Nephron (organoid): ENCODE data around the gene OR51T1.

Experiments used
- H3K27ac Mint-ChIP-seq, 3 experiments: 2 replicates each; pipeline ENCODE4 v1.8.0; 2020; ENCODE audit warnings: mixed read lengths in 3 of 3, mild to moderate bottlenecking in 2 of 3, moderate library complexity in 1 of 3
- H3K27me3 Mint-ChIP-seq: 2 replicates; pipeline ENCODE4 v1.8.0; 2021; ENCODE audit warnings: low read depth, mild to moderate bottlenecking, moderate library complexity, mixed read lengths
- H3K36me3 Mint-ChIP-seq: 2 replicates; pipeline ENCODE4 v1.8.0; 2020; ENCODE audit warnings: low read depth, mixed read lengths
- H3K4me1 Mint-ChIP-seq: 2 replicates; pipeline ENCODE4 v1.8.0; 2020; ENCODE audit warnings: mixed read lengths
- H3K4me3 Mint-ChIP-seq, 3 experiments: 2 replicates each; pipeline ENCODE4 v1.8.0; 2020; ENCODE audit warnings: mild to moderate bottlenecking in 3 of 3, mixed read lengths in 3 of 3, moderate library complexity in 2 of 3
- H3K9me3 Mint-ChIP-seq: 2 replicates; pipeline ENCODE4 v1.8.0; 2020; ENCODE audit warnings: mixed read lengths
- TF ChIP-seq, protein P1 (sequence below), 3 experiments: fragments of 200-600 bp; sonication (generic); IDR thresholded peaks; one replicate each; pipeline ENCODE4 v1.5.0; 2021; ENCODE audit warnings: antibody characterized with exemption in 3 of 3; ENCODE audit not compliant: unreplicated experiment in 3 of 3

OR51T1 gene

DNA sequence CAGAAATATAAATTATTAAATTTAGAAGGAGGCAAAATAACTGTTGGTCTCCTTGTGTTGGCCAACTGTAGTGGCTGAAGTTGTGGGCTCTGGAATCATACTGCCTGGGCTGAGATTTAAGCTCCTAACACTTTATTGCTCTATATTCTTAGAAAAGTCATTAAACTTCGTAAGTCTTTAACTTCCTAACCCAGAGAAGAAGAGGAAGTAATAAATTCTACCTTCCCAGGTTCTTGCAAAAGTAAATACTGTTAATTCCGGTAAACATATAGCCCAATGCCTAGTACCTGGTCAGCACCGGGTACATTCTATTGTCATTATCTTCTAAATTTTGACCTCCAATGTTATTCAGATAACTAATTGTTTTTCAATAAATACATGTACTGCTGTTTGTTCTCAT, 4.5 kb downstream of the OR51T1 start:
- TF ChIP-seq, protein P1, sequence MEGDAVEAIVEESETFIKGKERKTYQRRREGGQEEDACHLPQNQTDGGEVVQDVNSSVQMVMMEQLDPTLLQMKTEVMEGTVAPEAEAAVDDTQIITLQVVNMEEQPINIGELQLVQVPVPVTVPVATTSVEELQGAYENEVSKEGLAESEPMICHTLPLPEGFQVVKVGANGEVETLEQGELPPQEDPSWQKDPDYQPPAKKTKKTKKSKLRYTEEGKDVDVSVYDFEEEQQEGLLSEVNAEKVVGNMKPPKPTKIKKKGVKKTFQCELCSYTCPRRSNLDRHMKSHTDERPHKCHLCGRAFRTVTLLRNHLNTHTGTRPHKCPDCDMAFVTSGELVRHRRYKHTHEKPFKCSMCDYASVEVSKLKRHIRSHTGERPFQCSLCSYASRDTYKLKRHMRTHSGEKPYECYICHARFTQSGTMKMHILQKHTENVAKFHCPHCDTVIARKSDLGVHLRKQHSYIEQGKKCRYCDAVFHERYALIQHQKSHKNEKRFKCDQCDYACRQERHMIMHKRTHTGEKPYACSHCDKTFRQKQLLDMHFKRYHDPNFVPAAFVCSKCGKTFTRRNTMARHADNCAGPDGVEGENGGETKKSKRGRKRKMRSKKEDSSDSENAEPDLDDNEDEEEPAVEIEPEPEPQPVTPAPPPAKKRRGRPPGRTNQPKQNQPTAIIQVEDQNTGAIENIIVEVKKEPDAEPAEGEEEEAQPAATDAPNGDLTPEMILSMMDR (IDR thresholded peaks at IDR 0.05; ENCODE audit: unreplicated experiment in 3 of 3), result no peak
- H3K27me3 Mint-ChIP-seq, result no peaks in the 10 kb centered on the region
- H3K9me3 Mint-ChIP-seq, result no peaks in the 10 kb centered on the region
- no peak overlapping the region for H3K27ac Mint-ChIP-seq
- no peak overlapping the region for H3K4me3 Mint-ChIP-seq
- no peaks in the 10 kb centered on the region for H3K36me3 Mint-ChIP-seq
- peaks cover 33% of the 10 kb centered on the region for H3K4me1 Mint-ChIP-seq

DNA sequence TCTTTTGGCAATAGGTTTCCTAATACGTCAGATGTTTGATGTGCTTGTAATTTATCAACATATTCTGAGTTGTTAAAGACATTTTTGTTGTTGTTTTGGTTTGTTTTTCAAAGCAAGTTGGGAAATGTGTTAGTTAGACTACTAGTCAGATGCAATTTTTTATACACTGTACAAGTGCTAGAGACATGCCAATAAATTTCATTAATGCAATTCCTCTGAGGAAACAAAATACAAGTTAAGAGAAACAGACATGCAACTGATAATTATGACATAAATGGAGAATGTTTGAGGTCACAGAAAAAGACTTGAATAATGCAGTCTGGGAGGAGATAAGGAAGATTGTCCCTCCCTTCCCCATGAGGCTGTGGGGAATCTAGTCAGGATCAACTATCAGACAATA, 5.9 kb downstream of the OR51T1 start:
- H3K4me3 Mint-ChIP-seq, result no peak overlapping the region
- H3K27me3 Mint-ChIP-seq, result no peaks in the 10 kb centered on the region
- H3K9me3 Mint-ChIP-seq, result no peaks in the 10 kb centered on the region

DNA sequence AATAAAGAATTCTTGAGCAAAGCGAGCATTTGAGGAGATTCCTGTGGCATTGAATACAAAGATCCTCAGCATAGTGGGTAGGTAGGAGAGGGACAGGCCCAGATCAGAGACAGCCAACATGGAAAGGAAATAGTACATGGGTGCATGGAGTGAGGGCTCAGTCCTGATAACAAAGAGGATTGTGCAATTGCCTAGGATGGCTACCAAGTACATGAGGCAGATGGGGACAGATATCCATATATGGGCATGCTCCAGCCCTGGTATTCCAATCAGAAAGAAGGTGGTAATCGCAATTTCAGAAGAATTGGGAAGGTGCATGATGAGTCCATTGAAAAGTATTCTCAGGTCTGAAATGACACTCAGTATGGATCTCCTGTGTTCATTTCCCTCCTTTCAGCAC, 8.6 kb downstream of the OR51T1 start:
- Mint-ChIP-seq H3K4me1 (peaks cover 9% of the 10 kb centered on the region), H3K27ac (no peak overlapping the region), H3K27me3 (no peaks in the 10 kb centered on the region), H3K36me3 (no peaks in the 10 kb centered on the region), H3K9me3 (no peaks in the 10 kb centered on the region), H3K4me3 (no peak overlapping the region)
- TF ChIP-seq, protein P1 (IDR thresholded peaks at IDR 0.05; ENCODE audit: unreplicated experiment in 3 of 3), result no peak

More for the DNA sequence above, 5.9 kb downstream of the OR51T1 start:
- Mint-ChIP-seq H3K36me3 (no peaks in the 10 kb centered on the region), H3K4me1 (peaks cover 25% of the 10 kb centered on the region), H3K27ac (peak overlapping the region in 1 of 3 experiments; percentile 13)
- TF ChIP-seq, protein P1 (IDR thresholded peaks at IDR 0.05; ENCODE audit: unreplicated experiment in 3 of 3), result no peak

DNA sequence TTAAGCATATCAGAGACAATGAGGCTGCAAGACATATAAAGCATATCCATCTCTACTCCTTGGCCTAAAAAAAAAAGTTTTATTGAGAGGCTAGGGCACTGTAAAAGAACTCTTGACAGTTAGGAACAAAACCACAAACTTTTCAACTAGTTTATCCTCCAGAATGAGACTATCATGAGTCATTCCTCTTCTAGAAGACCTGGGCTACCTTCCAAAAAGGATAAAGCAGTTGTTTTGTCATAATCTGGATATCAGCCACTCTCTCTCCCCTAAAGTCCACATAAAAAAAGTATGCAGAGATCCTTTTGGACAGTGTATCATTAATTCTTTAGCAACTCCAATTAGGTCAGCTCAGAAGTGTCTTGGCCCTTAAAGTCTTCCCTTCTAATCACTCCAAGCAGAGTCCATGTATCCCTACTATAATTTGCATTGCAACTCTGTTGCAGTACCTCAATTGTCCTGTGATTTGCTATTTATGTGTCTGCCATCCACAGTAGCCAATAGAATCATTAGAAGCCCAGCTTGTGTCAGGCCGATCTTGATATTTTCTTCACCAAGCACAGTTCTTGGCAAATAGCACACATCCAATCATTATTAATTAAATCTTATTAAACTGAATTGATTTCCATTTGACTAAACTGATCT, 10.4 kb downstream of the OR51T1 start:
- no peaks in the 10 kb centered on the region for H3K9me3 Mint-ChIP-seq
- no peaks in the 10 kb centered on the region for H3K27me3 Mint-ChIP-seq
- no peak overlapping the region for H3K27ac Mint-ChIP-seq
- H3K4me1 Mint-ChIP-seq, result peaks cover 9% of the 10 kb centered on the region
- H3K4me3 Mint-ChIP-seq, result no peak overlapping the region
- TF ChIP-seq, protein P1 (IDR thresholded peaks at IDR 0.05; ENCODE audit: unreplicated experiment in 3 of 3), result no peak
- H3K36me3 Mint-ChIP-seq, result no peaks in the 10 kb centered on the region

DNA sequence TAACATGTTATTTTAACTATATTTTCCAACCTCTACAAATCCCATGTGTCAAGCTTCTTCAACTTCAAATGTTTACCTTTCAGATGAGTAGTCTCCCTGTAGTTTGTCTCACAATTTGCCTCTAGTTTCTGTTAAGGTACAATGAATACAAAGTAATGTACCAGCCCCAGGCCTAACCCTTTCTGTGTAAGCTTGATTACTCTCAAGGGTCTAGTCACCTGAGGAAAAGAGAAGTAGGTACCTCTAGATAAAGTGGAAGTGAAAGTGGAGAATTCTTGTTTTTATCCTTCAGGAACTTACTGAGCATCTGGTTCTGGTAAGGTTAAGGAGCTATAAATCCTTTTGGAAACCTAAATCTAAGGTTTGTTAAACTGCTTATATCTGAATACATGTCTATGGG, 21.8 kb downstream of the OR51T1 start, which contains the start of gene OR51A7:
TSS of gene OR51A7 (plus strand) at position 300 of the 400 bp plus-strand sequence. CDS start 3,587 bp downstream, outside the sequence.
- Mint-ChIP-seq H3K27ac (no peak within 1 kb of the TSS), H3K9me3 (peaks cover 3% of the 10 kb centered on the region), H3K27me3 (no peaks in the 10 kb centered on the region), H3K4me3 (no peak within 1 kb of the TSS), H3K36me3 (no peaks in the 10 kb centered on the region), H3K4me1 (no peaks in the 10 kb centered on the region)
- TF ChIP-seq, protein P1 (IDR thresholded peaks at IDR 0.05; ENCODE audit: unreplicated experiment in 3 of 3), result no peak

DNA sequence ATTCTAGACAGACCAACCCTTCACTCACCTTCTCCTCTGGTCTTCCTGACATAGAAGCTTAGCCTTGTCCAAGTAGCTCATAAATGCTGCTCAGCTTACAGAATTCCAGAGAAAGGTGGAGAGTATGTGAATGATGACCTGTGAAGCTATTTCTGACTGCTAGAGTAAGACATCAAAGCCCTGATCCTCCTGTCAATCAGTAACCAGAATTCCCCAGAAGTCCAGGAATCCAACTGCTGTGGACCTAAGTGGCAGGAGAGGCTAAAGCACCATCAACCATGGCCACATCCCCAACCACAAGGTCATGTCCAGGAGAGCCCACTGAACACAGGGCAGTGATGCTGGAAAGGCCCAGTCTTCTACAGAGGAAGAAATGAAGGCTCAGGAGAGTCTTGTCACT, 34.9 kb downstream of the OR51T1 start:
- no peaks in the 10 kb centered on the region for H3K36me3 Mint-ChIP-seq
- H3K27ac Mint-ChIP-seq, result peak overlapping the region; percentile 43 to 89 (median 82)
- no peaks in the 10 kb centered on the region for H3K27me3 Mint-ChIP-seq
- peaks cover 6% of the 10 kb centered on the region for H3K4me1 Mint-ChIP-seq
- H3K4me3 Mint-ChIP-seq, result no peak overlapping the region
- TF ChIP-seq, protein P1 (IDR thresholded peaks at IDR 0.05; ENCODE audit: unreplicated experiment in 3 of 3), result no peak
- no peaks in the 10 kb centered on the region for H3K9me3 Mint-ChIP-seq
